ENCODE results near the gene RTL10. TPM values are rescaled to one million over a fixed set of nuclear protein-coding genes. Genes with fewer than 3 reads are reported as not detected.

RTL10 gene
- total and polyA plus RNA-seq, 2 of the 4 experiments (the other 2 are of a cell fraction), result 8.6 to 12.1 TPM

GRCh38 chr22:19882446-19883381, 28.0 kb upstream of the RTL10 start (continued):
- no peak for TF ChIP-seq ELK1 (IDR thresholded peaks at IDR 0.05; ENCODE audit: borderline replicate concordance, low read depth, low read length)
